Sigmoid colon (tissue), 4 donors: ENCODE results near the gene PARS2.

ENCODE experiments used
- CTCF ChIP-seq, 4 experiments: fragments of 450-650 bp in 3 of 4; fragments of 200-600 bp in 1 of 4; IDR thresholded peaks; one replicate each; pipeline ENCODE4 v1.5.1; 2016 to 2019; ENCODE audit warnings: antibody characterized with exemption in 4 of 4, mild to moderate bottlenecking in 3 of 4, moderate library complexity in 2 of 4
- EP300 ChIP-seq, 4 donors: sonication (generic); formaldehyde crosslinking; IDR thresholded peaks; one replicate each; pipeline ENCODE4 v1.6.1; 2017; ENCODE audit warnings: antibody characterized with exemption in 4 of 4
- POLR2AphosphoS5 ChIP-seq, 4 donors: sonication (generic); formaldehyde crosslinking; IDR thresholded peaks; one replicate each; pipeline ENCODE4 v1.6.1; 2017; ENCODE audit warnings: antibody characterized with exemption in 4 of 4

- TF ChIP-seq CTCF (IDR thresholded peaks at IDR 0.05) (no peak), POLR2AphosphoS5 (IDR thresholded peaks at IDR 0.05) (no peak), EP300 (IDR thresholded peaks at IDR 0.05) (no peak)
These were observed 22.8 kb downstream of the PARS2 start for GRCh38 chr1:54741531-54741930.
